ENCODE data around the gene AKAP6.

- TF ChIP-seq, protein P1, sequence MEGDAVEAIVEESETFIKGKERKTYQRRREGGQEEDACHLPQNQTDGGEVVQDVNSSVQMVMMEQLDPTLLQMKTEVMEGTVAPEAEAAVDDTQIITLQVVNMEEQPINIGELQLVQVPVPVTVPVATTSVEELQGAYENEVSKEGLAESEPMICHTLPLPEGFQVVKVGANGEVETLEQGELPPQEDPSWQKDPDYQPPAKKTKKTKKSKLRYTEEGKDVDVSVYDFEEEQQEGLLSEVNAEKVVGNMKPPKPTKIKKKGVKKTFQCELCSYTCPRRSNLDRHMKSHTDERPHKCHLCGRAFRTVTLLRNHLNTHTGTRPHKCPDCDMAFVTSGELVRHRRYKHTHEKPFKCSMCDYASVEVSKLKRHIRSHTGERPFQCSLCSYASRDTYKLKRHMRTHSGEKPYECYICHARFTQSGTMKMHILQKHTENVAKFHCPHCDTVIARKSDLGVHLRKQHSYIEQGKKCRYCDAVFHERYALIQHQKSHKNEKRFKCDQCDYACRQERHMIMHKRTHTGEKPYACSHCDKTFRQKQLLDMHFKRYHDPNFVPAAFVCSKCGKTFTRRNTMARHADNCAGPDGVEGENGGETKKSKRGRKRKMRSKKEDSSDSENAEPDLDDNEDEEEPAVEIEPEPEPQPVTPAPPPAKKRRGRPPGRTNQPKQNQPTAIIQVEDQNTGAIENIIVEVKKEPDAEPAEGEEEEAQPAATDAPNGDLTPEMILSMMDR (conservative IDR thresholded peaks at IDR 0.05; ENCODE audit: low read length), result no peak
- no peak for TF ChIP-seq EZH2phosphoT487 (IDR thresholded peaks at IDR 0.05; ENCODE audit: borderline replicate concordance, low read depth, low read length)
These were observed 71.4 kb downstream of the AKAP6 start for GRCh38 chr14:32400480-32400879.

Data from OCI-LY7 (cell line).